HepG2 (cell line): ENCODE data around the gene PLOD3.

Experiments used
- CTCF ChIP-seq: sonication (generic); formaldehyde crosslinking; IDR thresholded peaks from 2 replicates; pipeline ENCODE4 v1.5.0; 2020; ENCODE audit warnings: mild to moderate bottlenecking, missing genetic modification reagents, moderate library complexity
- MAFK ChIP-seq, 2 experiments: IDR thresholded peaks in 1 of 2; conservative IDR thresholded peaks in 1 of 2; 2 replicates each; pipeline ENCODE4 v1.6.1; 2011; ENCODE audit warnings: improper control_type of control experiment in 2 of 2, low read length in 2 of 2
- POLR2A ChIP-seq, 2 experiments: IDR thresholded peaks; 2 replicates each; pipeline ENCODE4 v1.6.1; 2011; ENCODE audit warnings: low read depth in 2 of 2, low read length in 2 of 2, mild to moderate bottlenecking in 1 of 2, moderate library complexity in 1 of 2; ENCODE audit not compliant: insufficient read depth in 1 of 2
- SIN3A ChIP-seq: IDR thresholded peaks from 2 replicates; pipeline ENCODE4 v1.6.1; 2011; ENCODE audit warnings: low read depth, mild to moderate bottlenecking, control low read depth, low read length, borderline replicate concordance
- ZMAT3 ChIP-seq: sonication (generic); formaldehyde crosslinking; conservative IDR thresholded peaks from 2 replicates; pipeline ENCODE4 v1.7.0; 2021; ENCODE audit warnings: missing genetic modification reagents
- ZMYM3 ChIP-seq: sonication (generic); formaldehyde crosslinking; IDR thresholded peaks from 2 replicates; pipeline ENCODE4 v1.5.1; 2020; ENCODE audit warnings: mild to moderate bottlenecking, missing genetic modification reagents

DNA sequence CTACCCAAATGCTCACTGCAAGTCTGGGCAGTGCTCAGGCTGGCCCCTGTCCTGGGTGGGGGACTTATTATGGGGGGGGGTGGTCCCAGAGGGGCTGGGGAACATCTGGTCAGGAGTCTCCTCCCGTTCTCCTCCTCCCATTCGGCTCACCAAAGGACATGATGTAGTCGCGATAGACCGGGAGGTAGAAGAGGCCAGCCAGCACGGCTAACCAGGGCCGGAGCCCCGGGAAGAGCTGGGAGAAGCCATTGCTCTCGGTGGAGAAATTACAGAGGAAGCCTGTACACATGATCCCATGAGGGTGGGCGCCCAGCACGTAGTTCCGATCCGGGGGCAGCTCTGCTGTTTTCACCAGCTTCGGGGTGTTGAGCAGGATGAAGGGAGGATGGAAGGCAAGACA lies 18.9 kb downstream of the PLOD3 start:
- TF ChIP-seq MAFK (conservative IDR thresholded peaks at IDR 0.05 in 1 of 2, IDR thresholded peaks at IDR 0.05 in 1 of 2; ENCODE audit: low read length in 2 of 2) (no peak), POLR2A (IDR thresholded peaks at IDR 0.05; ENCODE audit: insufficient read depth in 1 of 2, low read depth in 2 of 2, low read length in 2 of 2) (no peak), CTCF (no peak), SIN3A (no peak), ZMYM3 (no peak), ZMAT3 (CRISPR knock-in tag) (no peak)
